H1 (cell line): Measurements from ENCODE around the gene BCL11A.

ENCODE experiments used
- CHD2 ChIP-seq: IDR thresholded peaks from 2 replicates; pipeline ENCODE4 v1.6.1; 2012; ENCODE audit warnings: low read length, improper control_type of control experiment
- CTCF ChIP-seq, 3 experiments: IDR thresholded peaks; 1 replicate in 2 of 3; 2 replicates in 1 of 3; pipeline versions ENCODE4 v1.5.1 to v1.6.1; 2011; ENCODE audit warnings: low read length in 3 of 3, mild to moderate bottlenecking in 3 of 3, inconsistent platforms in 2 of 3, low read depth in 1 of 3, moderate library complexity in 1 of 3; ENCODE audit not compliant: insufficient read depth in 1 of 3; ENCODE audit errors: control extremely low read depth in 1 of 3
- E2F6 ChIP-seq: IDR thresholded peaks from 2 replicates; pipeline ENCODE4 v1.6.1; 2012; ENCODE audit warnings: inconsistent platforms
- EZH2 ChIP-seq: fragments of 200-600 bp; sonication (generic); IDR thresholded peaks from 2 replicates; pipeline ENCODE4 v1.7.1; 2012; ENCODE audit warnings: low read depth, mild to moderate bottlenecking, moderate library complexity, low read length, inconsistent platforms; ENCODE audit not compliant: severe bottlenecking
- GABPA ChIP-seq: IDR thresholded peaks from 2 replicates; pipeline ENCODE4 v1.6.1; 2011; ENCODE audit warnings: mild to moderate bottlenecking, low read length, moderate library complexity, borderline replicate concordance; ENCODE audit not compliant: insufficient read depth
- KDM1A ChIP-seq: fragments of 200-600, 300-600 bp; sonication (generic); IDR thresholded peaks from 2 replicates; pipeline ENCODE4 v1.7.1; 2016; ENCODE audit warnings: mild to moderate bottlenecking, low read length, borderline replicate concordance
- POLR2A ChIP-seq, 2 experiments: IDR thresholded peaks; 1 replicate in 1 of 2; 2 replicates in 1 of 2; pipeline ENCODE4 v1.6.1; 2011; ENCODE audit warnings: low read depth in 2 of 2, low read length in 2 of 2, mild to moderate bottlenecking in 2 of 2; ENCODE audit errors: control extremely low read depth in 1 of 2

GRCh38 chr2:60550984-60551239 lies 2.5 kb downstream of the BCL11A start:
- TF ChIP-seq KDM1A (no peak), CTCF (IDR thresholded peaks at IDR 0.05; ENCODE audit: control extremely low read depth in 1 of 3, insufficient read depth in 1 of 3, low read depth in 1 of 3, low read length in 3 of 3) (no peak), GABPA (no peak), POLR2A (IDR thresholded peaks at IDR 0.05; ENCODE audit: control extremely low read depth in 1 of 2, low read depth in 2 of 2, low read length in 2 of 2) (no peak), E2F6 (no peak), CHD2 (no peak), EZH2 (no peak)
